Fibroblast of lung (primary cell): ENCODE data around the gene EHD3.

Experiments
- EZH2 ChIP-seq: IDR thresholded peaks from 2 replicates; pipeline ENCODE4 v1.5.1; 2012; ENCODE audit warnings: low read length, control low read depth, mild to moderate bottlenecking; ENCODE audit errors: missing control alignments
- TF ChIP-seq, protein P1 (sequence below), 2 donors: IDR thresholded peaks in 1 of 2; conservative IDR thresholded peaks in 1 of 2; 1 replicate in 1 of 2; 2 replicates in 1 of 2; pipeline ENCODE4 v1.5.1; 2011 to 2012; ENCODE audit warnings: low read length in 2 of 2, control low read depth in 1 of 2, inconsistent platforms in 1 of 2, low read depth in 1 of 2, mild to moderate bottlenecking in 1 of 2

DNA sequence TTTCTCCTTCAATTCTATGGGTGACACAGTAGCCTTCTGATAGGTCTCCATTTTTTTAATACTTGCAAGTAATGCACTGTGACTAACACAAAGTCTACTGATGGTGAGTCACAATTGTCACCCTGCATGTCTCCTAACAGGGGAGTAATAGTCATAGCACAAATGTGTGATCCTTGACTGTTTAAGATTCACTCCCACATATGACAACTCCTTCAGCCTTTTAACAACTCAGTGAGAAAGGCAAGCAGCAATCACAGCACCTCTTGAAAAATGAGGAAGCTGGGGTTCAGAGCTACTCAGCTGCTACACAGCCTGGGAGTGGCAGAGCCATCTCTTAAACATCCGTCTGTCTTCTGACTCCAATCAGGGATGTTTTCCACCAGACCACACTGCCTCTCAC is 63.8 kb downstream of the EHD3 start:
- TF ChIP-seq, protein P1, sequence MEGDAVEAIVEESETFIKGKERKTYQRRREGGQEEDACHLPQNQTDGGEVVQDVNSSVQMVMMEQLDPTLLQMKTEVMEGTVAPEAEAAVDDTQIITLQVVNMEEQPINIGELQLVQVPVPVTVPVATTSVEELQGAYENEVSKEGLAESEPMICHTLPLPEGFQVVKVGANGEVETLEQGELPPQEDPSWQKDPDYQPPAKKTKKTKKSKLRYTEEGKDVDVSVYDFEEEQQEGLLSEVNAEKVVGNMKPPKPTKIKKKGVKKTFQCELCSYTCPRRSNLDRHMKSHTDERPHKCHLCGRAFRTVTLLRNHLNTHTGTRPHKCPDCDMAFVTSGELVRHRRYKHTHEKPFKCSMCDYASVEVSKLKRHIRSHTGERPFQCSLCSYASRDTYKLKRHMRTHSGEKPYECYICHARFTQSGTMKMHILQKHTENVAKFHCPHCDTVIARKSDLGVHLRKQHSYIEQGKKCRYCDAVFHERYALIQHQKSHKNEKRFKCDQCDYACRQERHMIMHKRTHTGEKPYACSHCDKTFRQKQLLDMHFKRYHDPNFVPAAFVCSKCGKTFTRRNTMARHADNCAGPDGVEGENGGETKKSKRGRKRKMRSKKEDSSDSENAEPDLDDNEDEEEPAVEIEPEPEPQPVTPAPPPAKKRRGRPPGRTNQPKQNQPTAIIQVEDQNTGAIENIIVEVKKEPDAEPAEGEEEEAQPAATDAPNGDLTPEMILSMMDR (conservative IDR thresholded peaks at IDR 0.05 in 1 of 2, IDR thresholded peaks at IDR 0.05 in 1 of 2; ENCODE audit: low read depth in 1 of 2, low read length in 2 of 2): no peak
- no peak for TF ChIP-seq EZH2
